HG03108 (cell line): ENCODE results near the gene UBAC2.

Experiments
- ATAC-seq: cut with Tn5 transposase; IDR thresholded peaks from one replicate; pipeline ENCODE4 v1.9.1; 2021; ENCODE audit warnings: moderate library complexity; ENCODE audit not compliant: unreplicated experiment

The UBAC2 gene

DNA sequence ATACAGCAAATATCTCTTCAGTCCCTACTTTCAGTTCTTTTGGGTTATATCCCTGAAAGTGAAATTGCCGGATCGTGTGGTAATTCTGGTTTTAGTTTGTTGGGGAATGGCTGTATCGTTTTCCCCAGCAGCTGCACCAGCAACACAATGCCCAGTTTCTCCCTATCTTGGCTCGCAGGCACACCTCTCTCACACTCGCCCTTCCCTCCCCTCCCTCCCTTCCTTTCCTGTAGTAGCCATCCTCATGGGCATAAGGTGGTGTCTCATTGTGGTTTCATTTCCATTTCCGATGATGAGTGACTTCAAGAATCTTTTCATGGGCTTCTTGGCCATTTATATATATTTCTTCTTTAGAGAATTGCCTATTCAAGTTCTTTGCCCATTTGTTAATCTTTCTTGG is 66.2 kb downstream of the UBAC2 start:
- no peak for ATAC-seq

DNA sequence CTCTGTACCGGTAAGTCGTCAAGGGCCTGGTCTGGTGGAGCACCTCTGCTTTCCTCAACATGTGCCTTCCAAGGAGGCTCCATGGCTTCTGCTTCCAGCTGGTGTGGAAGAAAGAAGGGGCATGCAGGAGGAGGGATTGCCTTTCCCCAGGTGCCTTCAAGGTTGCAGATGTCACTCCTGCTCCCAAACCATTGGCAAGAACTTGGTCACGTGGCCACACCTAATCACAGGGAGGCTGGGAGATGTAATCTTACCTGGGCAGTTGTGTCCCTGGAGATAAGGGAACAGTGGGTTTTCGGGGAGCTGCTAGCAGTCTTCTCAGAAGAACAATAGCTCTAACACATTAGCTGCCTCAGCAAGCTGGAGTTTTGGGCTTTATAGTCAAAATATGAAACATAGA is 67.3 kb downstream of the UBAC2 start:
- ATAC-seq: no peak

DNA sequence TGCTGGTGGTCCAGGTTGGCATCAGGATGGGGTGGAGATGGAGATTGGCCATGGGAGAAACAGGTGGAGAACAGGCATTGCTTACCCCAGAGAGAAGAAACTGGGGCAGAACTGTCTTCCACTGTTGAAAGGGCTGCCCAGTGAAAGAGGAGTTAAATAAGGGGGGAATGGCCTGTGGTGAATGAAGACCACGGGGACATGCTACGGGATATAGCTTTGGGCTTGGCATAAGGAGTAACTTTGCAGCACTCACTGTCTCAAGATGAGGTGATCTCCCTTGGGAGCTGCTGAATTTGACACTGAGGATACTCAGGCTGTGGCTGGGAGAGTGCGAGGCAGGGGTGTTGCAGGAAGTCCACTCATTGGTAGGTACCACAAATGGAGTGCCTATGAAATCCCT is 68.2 kb downstream of the UBAC2 start:
- ATAC-seq: no peak

DNA sequence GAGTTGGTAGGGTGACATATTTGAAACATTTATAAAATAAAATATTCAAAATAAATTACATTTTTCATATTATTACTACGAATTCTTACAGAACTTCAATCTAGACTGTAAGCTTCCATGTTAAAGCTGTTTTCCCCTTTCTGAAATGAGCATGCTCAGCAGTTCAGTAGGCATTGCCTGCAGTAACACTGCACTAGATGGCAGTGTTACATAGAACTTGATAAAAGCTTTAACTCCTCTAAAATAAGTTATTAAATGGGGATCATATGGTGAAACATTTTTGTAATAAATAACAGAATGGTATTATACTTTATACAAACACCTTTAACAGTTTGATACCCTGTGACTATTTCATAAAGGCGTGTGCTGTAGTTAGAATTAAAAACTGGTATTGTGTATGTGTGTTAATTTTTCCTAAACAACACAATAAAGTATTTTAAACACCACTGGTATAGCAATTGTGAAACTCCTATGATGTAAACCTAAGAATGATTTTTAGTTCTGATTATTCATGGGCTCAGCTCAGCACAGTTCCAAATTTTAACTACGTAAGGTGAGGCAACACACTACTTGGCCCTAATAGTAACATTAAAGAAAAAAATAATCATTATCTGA is 69.1 kb downstream of the UBAC2 start:
- ATAC-seq: peak; percentile 80

DNA sequence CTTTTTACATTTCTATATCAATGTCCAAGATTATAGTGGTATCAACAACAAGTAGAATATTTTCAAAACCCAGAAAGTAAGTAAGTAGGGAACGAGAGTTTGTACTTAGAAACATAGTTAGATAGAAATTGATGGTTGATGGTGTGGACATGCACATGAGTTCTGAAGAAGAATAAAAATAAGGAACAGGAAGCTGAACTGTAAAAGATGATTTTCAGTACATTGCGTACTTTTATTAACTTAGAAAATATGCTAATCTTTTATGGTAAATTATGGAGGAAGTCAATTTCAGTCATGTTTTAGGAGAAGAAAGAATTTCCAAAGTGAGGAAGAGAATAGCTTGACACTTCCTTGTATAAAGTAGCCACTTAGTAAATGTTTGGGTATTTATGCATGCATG is 69.9 kb downstream of the UBAC2 start:
- no peak for ATAC-seq

DNA sequence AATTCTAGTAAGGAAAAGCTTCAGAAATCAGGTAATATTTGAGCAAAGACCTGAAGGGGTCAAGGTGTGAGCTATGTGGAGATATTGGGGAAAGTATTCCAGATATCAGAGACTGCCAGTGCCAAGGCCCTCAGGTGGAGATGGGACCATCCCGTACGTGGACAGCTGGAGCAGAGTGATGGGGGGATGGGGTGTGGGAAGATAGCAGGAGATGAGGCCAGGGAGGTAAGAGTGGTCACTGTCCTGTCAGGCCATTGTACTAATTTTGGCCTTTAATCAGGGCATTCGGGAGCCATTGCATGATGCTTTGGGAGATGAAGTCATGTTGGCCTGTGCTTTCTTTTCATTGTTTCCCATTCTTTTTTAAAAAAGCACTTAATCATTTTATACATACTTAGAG is 70.6 kb downstream of the UBAC2 start:
- no peak for ATAC-seq

DNA sequence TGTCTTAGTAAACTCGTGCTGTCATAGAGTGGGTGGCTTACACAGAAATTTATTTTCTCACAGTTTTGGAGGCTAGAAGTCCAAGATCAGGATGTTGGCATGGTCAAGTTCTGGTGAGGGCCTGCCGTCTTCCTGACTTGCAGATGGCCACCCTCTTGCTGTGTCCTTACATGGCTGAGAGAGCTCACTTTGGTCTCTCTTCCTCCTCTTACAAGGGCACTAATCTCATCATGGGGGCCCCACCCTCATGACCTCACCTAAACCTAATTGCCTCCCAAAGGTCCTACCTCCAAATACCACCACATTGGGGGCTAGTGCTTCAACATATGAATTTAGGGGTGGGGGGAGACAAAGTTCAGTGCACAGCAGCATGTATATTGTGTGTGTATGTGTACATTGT is 71.8 kb downstream of the UBAC2 start:
- no peak for ATAC-seq

DNA sequence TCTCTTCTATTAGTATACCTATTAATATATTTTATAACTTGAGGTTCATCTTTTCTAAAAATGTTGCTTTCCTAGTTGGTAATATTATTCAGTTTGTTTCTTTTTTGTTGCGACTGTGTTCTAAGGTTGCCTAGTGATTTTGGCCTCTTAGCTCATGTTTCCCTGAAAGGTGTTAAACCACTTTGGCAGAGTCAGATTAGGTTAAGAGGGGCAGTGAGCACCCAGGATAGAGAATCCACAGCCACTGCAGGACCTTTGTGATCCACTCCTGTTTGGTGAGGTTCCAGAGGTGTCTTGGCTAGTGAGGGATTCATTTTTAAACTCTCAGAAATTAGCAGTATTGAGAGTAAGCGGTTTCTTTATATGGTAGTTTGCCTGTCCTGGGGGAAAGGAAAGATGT is 72.5 kb downstream of the UBAC2 start:
- ATAC-seq: no peak

DNA sequence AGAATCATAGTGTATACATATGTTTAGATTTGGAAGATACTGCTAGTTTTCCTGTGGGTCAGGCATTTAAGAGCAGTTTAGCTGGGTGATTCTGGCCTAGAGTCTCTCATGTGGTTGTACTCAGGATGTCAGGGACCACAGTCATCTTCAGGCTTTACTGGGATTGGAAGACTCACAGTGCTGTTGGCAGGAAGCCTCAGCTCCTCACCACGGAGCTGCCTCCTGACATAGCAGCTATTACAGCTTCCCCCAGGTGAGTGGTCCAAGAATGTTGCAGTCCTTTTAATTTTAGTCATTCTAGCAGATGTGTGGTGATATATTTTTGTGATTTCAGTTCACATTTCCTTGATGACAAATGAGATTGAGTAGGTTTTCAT is 74.4 kb downstream of the UBAC2 start:
- peak; percentile 57 for ATAC-seq

DNA sequence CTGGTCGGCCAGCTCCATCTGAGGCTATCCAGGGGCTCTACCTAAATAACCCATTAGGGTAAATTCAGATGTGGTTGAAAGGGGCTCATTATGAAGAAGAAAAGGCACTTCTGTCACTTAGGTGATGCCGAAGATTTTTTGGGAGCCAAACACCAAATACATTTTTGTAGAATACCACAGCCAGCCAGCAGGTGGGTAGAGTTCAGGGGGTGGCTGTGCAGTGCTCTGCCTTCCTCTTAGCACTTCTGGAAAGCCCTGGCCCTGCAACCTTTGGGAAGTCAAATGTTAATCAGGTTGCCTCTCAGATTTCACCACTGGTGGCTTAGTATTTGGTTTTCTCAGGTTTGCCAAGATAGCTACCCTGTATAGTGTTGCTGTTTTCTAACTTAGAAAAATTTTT is 76.1 kb downstream of the UBAC2 start:
- ATAC-seq: no peak

DNA sequence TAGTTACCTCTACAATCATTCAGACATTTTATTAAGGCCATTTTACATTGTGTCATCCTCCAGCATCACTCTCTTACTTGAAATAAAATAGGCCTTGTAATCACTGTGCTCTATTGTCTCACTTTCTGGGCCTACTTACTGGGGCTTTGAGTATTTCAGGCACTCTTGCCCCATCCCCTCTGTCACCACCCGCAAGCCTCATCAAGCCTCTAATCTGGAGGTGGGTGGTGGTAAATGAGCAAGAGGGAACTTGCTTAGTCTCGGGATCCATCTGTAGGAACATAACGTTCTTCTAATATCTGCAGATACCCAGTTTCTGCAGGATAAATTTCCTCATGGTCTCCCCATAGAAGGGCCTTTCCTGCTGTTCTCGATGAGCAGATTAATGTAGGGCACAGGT is 77.0 kb downstream of the UBAC2 start:
- ATAC-seq: no peak

DNA sequence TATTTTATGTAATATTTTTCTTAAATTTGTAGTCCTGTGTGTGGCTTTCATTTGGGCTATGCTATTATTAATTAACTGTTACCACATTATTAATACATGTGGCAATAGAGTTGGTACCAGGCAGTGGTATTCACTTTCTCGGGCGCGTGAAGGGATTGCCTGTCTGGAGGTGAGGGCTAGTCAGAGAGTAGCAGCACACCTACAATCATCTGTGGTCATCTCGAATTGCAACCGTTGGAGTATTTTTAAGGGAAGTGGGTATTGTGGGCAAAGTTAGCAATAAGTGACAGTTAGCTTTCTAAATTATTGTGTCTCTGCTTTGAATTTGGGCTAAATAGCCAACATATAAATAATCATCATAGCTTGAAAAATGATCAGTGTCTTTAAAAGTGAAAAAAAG is 77.5 kb downstream of the UBAC2 start:
- ATAC-seq: no peak

DNA sequence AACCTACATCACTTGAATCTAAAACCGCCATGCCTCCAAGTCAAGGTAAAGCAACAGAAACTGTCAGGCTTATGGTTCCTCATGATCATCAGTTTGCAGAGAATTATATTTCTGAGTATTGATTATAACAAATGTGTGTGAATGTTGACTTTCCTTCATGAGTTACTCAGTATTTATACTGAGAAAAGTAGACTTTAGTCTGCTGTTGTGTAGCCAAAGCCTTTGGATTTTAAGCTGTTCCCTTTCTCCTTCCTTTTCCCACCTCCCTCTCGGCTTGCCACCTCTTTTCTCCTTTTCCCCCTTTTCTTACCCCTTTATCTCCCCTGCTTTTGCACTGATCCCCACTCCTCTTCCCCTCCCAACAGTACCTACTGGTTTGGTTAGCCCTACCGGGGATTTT is 78.2 kb downstream of the UBAC2 start:
- ATAC-seq: no peak

DNA sequence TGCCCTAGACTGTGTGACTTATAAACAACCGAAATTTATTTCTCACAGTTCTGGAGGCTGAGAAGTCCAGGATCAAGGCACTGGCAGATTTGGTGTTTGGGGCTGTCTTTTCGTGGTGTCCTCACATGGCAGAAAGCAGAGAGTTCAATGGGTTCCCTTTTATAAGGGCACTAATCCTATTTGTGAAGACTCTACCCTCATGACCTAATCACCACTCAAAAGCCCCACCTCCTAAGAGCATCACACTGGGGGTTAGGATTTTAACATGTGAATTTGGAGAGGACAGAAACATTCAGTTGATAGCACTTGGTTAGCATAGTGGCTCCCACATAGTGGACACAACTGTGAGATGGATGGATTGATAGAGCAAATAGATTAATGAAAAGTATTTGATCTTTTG is 79.0 kb downstream of the UBAC2 start:
- ATAC-seq: no peak

DNA sequence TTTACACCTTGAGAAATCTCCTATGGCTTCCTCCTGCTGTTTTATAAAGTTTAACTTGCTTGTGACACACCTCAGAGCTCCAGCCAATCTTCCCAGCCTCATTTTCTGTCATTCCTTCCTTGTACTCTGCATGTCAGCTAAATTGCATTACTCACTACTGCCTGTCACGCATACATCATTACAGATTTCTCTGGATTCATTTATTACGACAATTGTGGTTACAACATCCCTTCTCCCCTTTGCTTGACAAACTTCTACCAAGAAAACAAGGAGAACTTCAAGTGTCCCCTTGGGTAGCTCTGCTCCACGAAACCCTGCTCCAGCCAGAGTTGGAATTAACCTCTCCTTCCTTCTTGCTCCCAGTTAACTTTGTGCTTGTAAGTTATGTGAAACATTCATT is 79.5 kb downstream of the UBAC2 start:
- no peak for ATAC-seq

DNA sequence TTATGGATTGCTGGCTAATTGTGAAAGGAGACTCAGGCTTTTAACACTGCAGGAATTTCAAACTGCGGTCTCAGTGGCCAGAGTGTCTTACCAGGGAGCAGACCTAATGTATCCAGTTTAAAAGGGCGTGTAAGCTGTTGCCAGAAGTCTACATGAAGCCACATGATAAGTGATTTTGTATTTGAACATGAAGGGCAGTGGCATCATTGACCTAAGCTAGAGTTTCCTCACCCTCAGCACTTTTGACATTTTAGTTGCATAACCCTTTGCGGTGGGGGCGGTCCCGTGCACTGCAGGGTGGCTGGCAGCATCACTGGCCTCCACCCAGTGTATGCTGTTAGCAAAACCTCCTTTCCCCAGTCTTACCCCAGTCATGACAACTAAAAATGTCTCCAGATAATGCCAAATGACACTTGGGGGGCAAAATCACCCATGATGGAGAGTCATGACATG is 81.2 kb downstream of the UBAC2 start:
- peak; percentile 75 for ATAC-seq

DNA sequence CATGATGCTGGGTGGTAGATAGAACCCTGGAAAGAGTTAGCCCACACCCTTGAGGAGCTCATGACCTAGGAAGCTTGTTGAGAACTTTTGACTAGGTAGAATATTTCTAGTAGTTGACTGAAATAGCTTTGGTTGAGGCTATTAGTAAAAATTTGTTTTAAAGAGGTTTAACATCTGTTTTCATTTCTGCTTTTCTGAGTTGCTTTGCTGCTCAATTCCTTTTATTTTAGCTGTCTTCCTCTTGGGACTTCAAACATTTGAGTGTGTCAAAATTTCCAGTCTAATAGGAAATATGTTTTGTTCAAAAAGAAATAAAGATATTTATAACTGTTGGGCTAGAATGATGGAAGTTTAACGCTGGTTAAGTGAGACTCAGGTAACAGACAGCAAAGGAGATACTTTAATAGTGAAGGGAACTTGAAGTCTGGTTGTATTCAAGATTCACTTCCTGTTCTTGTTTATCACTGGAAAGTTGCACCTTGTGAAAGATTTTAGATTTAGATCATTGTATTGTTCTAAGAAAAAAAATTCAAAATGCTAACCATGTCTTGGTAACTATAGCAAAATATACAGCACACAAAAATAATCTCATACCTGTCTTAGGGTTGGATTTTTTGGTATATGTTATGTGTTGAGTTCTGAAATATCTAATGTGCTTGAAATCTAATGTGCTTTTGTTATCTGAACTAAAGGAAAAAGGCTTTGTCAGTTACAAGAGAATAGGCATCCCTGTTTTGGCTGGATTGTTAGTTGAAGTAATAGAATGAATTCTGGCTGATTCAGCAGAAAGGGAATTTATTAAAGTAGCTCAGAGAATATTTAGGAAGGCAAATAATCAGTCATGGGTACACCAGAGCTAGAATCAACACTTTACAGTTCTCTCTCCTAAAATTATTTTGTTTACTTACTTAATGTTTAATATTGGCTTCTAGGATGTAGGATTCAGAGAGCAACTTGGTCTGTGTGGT is 81.9 kb downstream of the UBAC2 start:
- peak; percentile 49 for ATAC-seq

DNA sequence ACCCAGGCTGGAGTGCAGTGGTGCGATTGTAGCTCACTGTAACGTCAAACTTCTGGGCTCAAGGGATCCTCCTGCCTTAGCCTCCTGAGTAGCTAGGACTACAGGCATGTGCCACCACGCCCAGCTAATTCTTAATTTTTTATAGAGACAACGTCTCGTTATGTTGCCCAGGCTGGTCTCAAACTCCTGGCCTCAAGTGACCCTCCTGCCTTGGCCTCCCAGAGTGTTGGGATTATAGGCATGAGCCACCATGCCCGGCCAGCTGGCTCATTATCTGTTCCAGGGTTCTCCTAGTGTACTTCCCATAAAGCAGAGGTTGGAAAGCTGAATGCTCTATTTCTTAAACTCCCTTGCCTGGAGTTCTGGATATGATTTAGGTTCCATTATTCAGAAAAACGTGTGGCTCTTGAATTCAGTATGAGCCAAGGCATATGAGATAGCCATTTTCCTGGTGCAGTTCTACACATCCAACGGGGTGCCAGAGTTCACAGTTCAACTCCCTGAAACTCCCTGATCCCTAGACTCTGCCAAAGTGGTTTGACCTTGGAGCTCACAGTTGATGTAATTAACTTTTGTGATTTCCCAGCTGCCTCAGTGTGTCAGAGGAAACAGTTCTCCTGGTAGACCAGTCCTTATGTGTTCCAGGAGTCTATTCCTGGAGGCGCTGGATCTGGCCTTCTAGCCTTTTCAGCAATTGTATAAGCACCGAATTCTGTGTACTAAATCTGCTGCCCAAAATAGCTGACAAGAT is 85.0 kb downstream of the UBAC2 start:
- ATAC-seq: no peak

DNA sequence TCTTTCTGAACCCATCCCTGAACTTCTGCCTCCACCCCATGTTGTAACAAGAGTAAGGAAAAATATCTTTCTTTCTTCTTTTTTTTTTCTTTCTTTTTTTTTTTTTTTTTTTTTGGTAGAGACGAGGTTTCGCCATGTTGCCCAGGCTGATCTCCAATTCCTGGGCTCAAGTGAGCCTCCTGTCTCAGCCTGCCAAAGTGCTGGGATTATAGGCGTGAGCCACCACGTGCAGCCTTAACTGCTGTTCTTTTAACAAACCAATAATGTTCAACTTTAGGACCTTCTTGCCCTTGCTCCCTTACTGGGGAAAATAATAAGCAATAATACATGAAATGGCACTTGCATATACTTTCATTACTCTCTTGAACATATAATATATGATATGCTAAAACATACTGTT is 86.9 kb downstream of the UBAC2 start:
- ATAC-seq: no peak

DNA sequence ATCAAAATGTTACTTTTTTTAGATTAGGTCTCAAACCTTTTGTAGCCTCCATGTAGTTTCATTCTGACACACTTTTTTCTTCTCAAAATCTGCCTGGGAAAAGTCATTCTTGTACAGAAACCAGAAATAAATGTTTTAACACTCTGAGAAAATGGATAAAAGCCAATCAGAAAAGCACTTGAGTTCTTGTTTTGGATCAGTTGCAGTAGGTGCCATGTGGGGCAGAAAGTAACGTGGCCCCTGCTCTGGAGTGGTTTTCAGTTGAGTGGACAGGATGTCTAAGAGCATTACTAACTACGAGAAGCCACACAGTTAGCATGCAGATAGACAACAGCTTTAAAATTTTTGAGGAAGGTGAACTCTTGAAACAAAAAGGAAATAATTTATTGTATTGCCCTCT is 87.4 kb downstream of the UBAC2 start:
- ATAC-seq: peak; percentile 86

DNA sequence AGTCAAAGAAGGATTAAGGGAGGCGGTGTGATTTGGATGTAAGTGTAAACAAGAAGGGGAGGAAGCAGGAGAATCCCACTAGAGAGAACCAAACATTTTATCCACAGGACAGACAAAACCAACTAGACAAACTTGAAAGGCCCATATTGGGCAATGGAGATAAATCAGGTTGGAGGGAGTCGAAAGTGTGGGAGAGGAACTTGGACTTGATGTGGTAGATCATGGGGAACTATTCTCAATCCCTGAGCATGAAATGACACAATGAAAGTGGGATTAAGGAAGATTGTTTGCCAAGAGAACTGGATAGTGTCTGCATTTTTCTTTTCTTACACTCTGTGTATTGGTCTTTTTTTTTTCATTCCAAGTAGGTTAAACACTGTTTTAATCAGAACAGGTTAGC is 88.6 kb downstream of the UBAC2 start:
- no peak for ATAC-seq
